HCT116 (cell line): ENCODE results near the gene CPNE4.

Experiments used
- CTCF ChIP-seq, 3 experiments: fragments of 200-600 bp in 1 of 3; sonication (generic) in 1 of 3; IDR thresholded peaks in 2 of 3; conservative IDR thresholded peaks in 1 of 3; 2 replicates each; pipeline ENCODE4 v1.5.1; 2012 to 2017; ENCODE audit warnings: low read depth in 2 of 3, low read length in 2 of 3, antibody characterized with exemption in 1 of 3, borderline replicate concordance in 1 of 3, control low read depth in 1 of 3, mild to moderate bottlenecking in 1 of 3, mixed read lengths in 1 of 3, mixed run types in 1 of 3, moderate library complexity in 1 of 3; ENCODE audit not compliant: insufficient read depth in 1 of 3
- FOSL1 ChIP-seq: IDR thresholded peaks from 2 replicates; pipeline ENCODE4 v1.6.1; 2012; ENCODE audit warnings: low read depth
- MAX ChIP-seq: IDR thresholded peaks from 2 replicates; pipeline ENCODE4 v1.6.1; 2012
- POLR2A ChIP-seq: IDR thresholded peaks from 2 replicates; pipeline ENCODE4 v1.7.0; 2011; ENCODE audit warnings: borderline replicate concordance; ENCODE audit not compliant: insufficient read depth, insufficient read length; ENCODE audit errors: extremely low read depth
- POLR2AphosphoS5 ChIP-seq: IDR thresholded peaks from 2 replicates; pipeline ENCODE4 v1.6.1; 2011; ENCODE audit warnings: mild to moderate bottlenecking, low read depth, low read length, moderate library complexity

GRCh38 chr3:131762981-131763564, 271.7 kb downstream of the CPNE4 start:
- TF ChIP-seq CTCF (IDR thresholded peaks at IDR 0.05 in 2 of 3, conservative IDR thresholded peaks at IDR 0.05 in 1 of 3; ENCODE audit: borderline replicate concordance in 1 of 3, insufficient read depth in 1 of 3, low read depth in 2 of 3, low read length in 2 of 3) (no peak), POLR2A (no peak), MAX (no peak), POLR2AphosphoS5 (no peak), FOSL1 (no peak)
